Lower lobe of right lung (tissue), 2 donors: ENCODE results near the gene MTMR12. TPM values are rescaled to one million over a fixed set of nuclear protein-coding genes. Genes with fewer than 3 reads are reported as not detected.
A peak's percentile ranks its signal among the peaks of the same experiment; 100 is the strongest.

Experiments
- ATAC-seq, 2 donors: fragments of 200-7000 bp; cut with Tn5 transposase; one replicate each; pipeline ENCODE4 v1.9.1; 2020 to 2022; ENCODE audit warnings: mild to moderate bottlenecking in 2 of 2, moderate library complexity in 2 of 2
- DNase-seq: peaks from one replicate; pipeline ENCODE4 v3.0.0-alpha.2; 2020
- H3K27ac ChIP-seq: fragments of 200-600 bp; one replicate; pipeline ENCODE4 v1.8.0; 2022
- H3K27me3 ChIP-seq: fragments of 200-600 bp; one replicate; pipeline ENCODE4 v1.8.0; 2022; ENCODE audit warnings: low read depth
- H3K36me3 ChIP-seq: fragments of 200-600 bp; one replicate; pipeline ENCODE4 v1.8.0; 2022; ENCODE audit warnings: mild to moderate bottlenecking
- H3K4me1 ChIP-seq: fragments of 200-600 bp; one replicate; pipeline ENCODE4 v1.8.0; 2022
- H3K4me3 ChIP-seq: fragments of 200-600 bp; one replicate; pipeline ENCODE4 v1.8.0; 2022; ENCODE audit warnings: mild to moderate bottlenecking
- H3K9me3 ChIP-seq: fragments of 200-600 bp; one replicate; pipeline ENCODE4 v1.8.0; 2022
- intact Hi-C: fragments of 100-400 bp; cut with DNase I; formaldehyde crosslinking; loops from one replicate; pipeline ENCODE4 v1.11.0; 2022
- total RNA-seq: library from RNA; stranded (reverse); fragmentation: NEBNext Ultra II Directional; extraction: Animal tissue kit (Norgen Biotek cat#: 25700); gene quantifications from one replicate; pipeline ENCODE4 v1.2.1, GENCODE V29; 2021
- TF ChIP-seq, protein P1 (sequence below): fragments of 200-600 bp; IDR thresholded peaks from one replicate; pipeline ENCODE4 v1.8.0; 2022; ENCODE audit warnings: antibody characterized with exemption, mild to moderate bottlenecking
- donor health status: DM: no; HTN: yes; CAD: no; lungs with severe emphysema.

MTMR12 gene
- total RNA-seq, 1 donor from 2014 or later, result 39.3 TPM

DNA sequence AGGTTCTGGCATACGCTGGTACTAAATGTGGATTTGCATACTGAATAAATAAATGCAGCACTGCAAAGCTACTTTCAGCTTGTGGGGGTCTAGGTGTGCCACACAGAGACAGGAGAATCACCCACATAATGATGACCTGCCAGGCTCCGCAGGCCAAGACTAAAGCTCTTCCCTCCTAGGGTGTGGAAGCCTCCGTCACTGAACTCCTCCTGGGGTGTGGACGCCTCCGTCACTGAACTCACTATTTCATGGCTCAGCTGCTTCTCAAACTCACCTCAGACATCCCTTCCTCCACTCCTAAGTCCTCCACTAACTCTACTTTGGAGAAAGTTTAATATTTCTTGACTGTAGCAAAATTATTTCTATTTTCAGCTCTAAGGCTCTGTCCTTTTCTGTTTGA is 73.4 kb downstream of the MTMR12 start:
- no peak for DNase-seq
- Histone ChIP-seq H3K4me3 (no peak overlapping the region), H3K9me3 (no peaks in the 10 kb centered on the region), H3K27ac (no peak overlapping the region), H3K36me3 (peaks cover 92% of the 10 kb centered on the region), H3K4me1 (peaks cover 7% of the 10 kb centered on the region), H3K27me3 (no peaks in the 10 kb centered on the region)
- TF ChIP-seq, protein P1, sequence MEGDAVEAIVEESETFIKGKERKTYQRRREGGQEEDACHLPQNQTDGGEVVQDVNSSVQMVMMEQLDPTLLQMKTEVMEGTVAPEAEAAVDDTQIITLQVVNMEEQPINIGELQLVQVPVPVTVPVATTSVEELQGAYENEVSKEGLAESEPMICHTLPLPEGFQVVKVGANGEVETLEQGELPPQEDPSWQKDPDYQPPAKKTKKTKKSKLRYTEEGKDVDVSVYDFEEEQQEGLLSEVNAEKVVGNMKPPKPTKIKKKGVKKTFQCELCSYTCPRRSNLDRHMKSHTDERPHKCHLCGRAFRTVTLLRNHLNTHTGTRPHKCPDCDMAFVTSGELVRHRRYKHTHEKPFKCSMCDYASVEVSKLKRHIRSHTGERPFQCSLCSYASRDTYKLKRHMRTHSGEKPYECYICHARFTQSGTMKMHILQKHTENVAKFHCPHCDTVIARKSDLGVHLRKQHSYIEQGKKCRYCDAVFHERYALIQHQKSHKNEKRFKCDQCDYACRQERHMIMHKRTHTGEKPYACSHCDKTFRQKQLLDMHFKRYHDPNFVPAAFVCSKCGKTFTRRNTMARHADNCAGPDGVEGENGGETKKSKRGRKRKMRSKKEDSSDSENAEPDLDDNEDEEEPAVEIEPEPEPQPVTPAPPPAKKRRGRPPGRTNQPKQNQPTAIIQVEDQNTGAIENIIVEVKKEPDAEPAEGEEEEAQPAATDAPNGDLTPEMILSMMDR, result no peak
- no peak for ATAC-seq
- intact Hi-C loops, result no loop called here

DNA sequence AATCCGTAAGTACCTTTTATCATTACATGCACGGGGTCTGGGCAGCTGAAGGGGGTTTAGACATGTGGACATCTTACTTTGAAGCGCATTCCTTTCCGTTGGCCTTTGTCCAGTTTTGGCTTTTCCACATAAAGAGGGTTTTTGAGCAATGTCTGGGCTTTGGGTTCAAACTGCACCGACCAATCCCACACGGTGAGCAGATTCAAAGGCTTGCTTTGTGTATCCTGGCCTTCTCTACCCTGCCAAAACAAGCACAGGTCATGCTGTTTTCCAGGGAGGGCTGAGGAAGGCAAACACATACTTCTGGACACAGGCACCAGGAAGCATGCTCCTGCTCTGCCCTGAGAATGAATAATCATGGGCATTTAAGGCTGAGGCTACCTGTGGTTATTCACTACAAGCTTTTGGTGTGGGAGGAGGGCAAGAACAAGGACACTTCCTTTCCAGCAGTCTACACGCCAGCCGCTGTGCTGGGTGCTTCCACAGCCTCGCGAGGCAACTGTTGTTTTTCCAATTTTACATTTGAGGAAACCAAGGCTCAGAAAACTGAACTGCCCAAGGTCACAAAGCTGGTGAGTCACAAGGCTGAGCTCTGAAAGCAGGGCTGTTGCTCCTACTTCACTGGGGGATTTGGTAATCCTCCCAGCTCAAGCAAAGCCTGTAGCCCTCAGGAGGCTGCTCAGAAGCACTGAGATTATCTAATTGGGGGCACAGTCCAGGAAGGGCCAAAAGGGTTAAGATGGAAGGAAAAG is 78.9 kb downstream of the MTMR12 start:
- ATAC-seq, result peak; percentile 60 to 81
- Histone ChIP-seq H3K27ac (peak overlapping the region; percentile 57), H3K9me3 (no peaks in the 10 kb centered on the region), H3K4me1 (peaks cover 42% of the 10 kb centered on the region), H3K36me3 (peaks cover 59% of the 10 kb centered on the region), H3K4me3 (no peak overlapping the region), H3K27me3 (no peaks in the 10 kb centered on the region)
- TF ChIP-seq, protein P1, result no peak
- intact Hi-C loops, result no loop called here
- DNase-seq, result no peak

DNA sequence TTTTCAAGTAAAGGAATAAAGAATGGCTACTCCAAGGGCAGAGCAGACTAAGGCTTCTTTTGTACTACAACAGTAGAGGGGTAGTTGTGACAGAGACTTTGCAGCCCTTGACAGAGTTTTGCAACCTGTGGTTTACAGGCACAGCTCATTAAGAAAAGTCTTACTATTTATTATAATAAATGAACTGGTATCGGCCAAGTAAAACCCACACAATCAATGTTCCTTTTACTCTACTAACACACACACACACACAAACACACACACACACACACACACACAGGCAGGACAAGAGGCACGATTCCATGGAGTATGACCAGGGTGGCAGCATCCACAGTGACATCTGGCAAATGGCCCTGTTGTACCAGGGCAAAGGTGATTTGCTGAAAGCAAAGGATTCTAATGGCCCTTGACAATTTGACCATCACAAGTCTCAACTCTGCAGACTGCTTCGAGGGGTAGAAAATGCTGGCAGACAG is 79.5 kb downstream of the MTMR12 start:
- intact Hi-C loops, result no loop called here
- ATAC-seq (peak; percentile 7 to 28), DNase-seq (no peak)
- no peak overlapping the region for H3K4me3 ChIP-seq
- TF ChIP-seq, protein P1, result no peak
- peaks cover 42% of the 10 kb centered on the region for H3K4me1 ChIP-seq
- peak overlapping the region; percentile 57 for H3K27ac ChIP-seq
- no peaks in the 10 kb centered on the region for H3K9me3 ChIP-seq
- H3K36me3 ChIP-seq, result peaks cover 57% of the 10 kb centered on the region
- H3K27me3 ChIP-seq, result no peaks in the 10 kb centered on the region

DNA sequence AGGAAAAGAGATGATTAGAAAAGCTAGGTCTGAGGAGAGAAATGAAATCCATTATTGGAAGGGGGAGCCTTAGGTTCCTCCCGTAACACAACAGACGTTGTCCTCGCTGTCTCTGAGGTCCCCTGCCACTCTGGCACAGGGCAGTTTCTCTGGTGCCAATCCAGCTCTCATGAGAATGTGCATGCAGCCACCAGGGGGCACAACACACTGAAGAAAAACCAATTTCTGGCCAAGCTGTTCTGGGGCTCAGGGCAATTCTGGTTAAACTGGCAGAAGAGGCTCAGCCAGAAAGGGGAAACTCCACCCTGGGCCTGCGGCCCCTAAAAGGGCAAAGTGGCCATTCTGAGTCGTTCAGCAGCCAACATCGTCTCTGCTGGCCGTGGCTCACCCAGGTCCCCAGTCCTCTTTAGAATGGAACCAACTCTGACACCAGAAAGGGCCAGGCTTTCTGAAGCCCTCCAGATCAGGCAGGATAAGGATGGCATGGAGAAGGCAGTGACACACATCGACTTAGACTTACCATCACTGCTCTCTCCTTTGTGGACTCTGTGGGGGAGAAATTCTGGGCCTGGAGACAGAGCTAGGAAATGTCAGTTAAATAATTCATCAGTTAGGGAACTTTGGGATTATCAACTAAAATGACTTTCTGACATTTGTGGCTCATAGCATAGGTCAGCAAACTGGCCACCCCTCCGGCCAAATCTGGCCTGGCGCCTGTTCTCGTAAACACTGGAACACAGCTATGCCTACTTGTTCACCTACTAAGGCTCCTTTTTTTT is 80.1 kb downstream of the MTMR12 start:
- H3K27ac ChIP-seq, result peak overlapping the region; percentile 38
- H3K36me3 ChIP-seq, result peaks cover 51% of the 10 kb centered on the region
- no peak overlapping the region for H3K4me3 ChIP-seq
- intact Hi-C loops, result no loop called here
- ATAC-seq (peak; percentile 89 to 92), DNase-seq (peak; percentile 80)
- TF ChIP-seq, protein P1, result peak; percentile 86
- no peaks in the 10 kb centered on the region for H3K9me3 ChIP-seq
- no peaks in the 10 kb centered on the region for H3K27me3 ChIP-seq
- H3K4me1 ChIP-seq, result peaks cover 42% of the 10 kb centered on the region

DNA sequence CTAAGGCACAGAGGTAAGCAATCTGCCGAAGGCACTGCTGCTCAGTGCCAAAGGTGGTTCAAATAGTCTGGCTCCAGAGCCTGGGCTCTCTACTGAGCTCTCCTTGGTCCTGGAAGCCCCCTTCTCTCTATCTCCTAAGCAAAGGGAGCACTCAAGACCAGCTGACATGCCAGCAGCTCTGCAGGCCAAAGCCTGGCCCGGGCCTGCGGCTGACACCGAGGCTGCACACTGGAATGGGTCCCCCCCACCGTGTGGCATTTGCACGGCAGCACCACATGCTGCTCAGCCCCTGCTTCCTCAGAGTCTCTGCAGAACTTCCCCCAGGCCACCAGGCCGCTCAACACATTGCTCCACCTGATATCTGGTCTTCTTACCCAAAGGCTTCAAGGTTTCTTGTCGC is 80.8 kb downstream of the MTMR12 start:
- TF ChIP-seq, protein P1, result no peak
- H3K9me3 ChIP-seq, result no peaks in the 10 kb centered on the region
- no peak overlapping the region for H3K27ac ChIP-seq
- DNase-seq, result no peak
- peaks cover 46% of the 10 kb centered on the region for H3K36me3 ChIP-seq
- no peaks in the 10 kb centered on the region for H3K27me3 ChIP-seq
- peak in 1 of 2 donors; percentile 16 for ATAC-seq
- peaks cover 42% of the 10 kb centered on the region for H3K4me1 ChIP-seq
- intact Hi-C loops, result no loop called here
- no peak overlapping the region for H3K4me3 ChIP-seq
